HG03442 (cell line): ENCODE measurements around the gene HPSE2.
A peak's percentile ranks its signal among the peaks of the same experiment; 100 is the strongest.

Experiments
- ATAC-seq: cut with Tn5 transposase; IDR thresholded peaks from one replicate; pipeline ENCODE4 v1.9.1; 2021; ENCODE audit warnings: mild to moderate bottlenecking, moderate library complexity; ENCODE audit not compliant: unreplicated experiment

Gene HPSE2

GRCh38 chr10:98446151-98446660 is 789.4 kb downstream of the HPSE2 start:
- peak; percentile 3 for ATAC-seq

DNA sequence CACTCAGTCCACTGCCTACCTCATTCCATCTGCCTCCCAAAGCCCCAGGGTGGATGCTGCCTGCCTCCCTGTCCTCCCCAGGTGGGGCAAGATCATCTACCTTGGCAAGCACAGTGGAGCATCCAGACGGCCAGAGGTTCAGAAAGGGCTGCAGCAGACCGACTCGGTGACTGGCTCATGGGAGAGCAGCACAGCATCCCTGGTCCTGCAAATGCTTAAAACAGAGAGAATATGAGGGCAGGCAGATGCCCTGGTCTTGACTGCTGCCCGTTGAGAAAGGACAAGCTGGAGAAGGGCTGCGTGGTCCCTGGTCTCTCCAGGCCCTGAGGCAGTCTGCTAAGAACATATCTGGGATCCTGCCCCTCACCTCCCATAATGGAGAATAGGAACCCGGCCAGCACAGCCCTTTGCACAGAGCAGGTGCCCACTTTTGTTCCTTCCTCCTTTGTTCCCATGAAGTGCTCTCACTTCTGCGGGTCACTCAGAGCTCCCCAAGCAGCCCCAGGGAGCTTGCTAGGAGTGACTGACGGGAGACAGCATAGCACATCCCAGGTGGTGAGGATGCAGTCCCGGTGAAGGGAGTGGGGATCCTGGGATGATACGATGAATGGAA is 790.3 kb downstream of the HPSE2 start:
- ATAC-seq = no peak

DNA sequence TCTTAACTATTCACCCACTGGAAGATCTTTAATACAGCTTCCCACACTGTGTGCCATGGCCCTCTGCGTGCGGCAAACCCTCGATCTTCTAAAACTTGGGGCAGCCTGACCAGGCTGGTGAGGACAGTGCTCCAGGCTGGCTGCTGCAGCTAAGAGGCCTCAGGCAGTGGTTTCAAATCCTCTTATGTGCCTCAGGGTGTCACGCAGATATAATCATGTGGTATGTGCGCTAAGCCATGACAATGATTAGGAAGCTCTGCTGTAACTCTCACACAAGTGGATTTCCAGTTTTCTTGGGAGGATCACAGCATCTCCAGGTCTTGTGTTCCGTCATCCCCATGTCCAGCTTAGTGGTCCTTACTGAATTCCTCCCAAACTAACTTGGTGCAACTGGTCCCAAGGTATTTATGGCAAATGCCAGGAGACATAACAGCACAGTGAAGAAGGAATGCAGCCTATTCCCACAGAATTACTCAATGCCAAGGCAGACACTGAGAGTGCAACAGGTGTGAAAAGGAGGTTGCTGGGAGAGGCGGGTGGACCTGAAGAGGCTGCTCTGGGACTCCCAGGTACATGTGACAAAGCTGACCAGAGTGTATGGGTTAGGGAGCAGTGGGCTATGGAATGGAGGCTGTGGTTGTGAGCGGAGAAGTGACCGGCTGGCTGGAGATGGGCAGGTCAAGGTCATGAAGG is 791.2 kb downstream of the HPSE2 start:
- no peak for ATAC-seq

DNA sequence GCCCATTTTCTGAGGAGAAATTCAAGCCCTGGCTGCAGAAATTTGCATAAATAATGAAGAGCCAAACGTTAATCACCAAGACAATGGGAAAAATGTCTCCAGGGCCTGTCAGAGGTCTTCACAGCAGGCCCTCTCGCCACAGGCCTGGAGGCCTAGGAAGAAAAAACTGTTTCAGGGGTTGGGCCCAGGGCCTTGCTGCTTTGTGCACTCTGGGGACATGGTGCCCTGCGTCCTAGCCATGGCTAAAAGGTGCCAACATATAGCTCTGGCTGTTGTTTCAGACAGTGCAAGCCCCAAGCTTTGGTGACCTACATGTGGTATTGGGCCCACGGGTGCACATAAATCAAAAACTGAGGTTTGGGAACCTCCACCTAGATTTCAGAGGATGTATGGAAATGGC is 796.9 kb downstream of the HPSE2 start:
- no peak for ATAC-seq

DNA sequence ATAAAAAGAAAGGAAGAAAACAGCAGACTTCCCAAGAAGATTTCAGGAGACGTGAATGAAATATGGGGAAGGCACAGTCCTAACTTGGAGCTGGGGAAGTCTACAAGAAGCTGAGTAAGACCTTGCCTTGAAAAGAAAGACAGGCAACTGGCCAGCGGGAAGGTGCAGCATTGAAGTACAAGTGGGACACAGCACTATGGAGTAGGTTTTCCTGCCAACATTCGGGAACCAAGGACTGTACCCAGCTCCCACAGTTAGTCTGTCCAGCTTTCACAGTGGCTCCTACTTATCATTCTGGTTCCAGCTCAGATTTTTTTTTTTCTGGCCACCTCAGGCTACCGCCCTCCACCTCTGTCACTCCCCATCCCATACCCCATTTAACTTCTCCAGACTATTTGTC is 798.9 kb downstream of the HPSE2 start:
- no peak for ATAC-seq

DNA sequence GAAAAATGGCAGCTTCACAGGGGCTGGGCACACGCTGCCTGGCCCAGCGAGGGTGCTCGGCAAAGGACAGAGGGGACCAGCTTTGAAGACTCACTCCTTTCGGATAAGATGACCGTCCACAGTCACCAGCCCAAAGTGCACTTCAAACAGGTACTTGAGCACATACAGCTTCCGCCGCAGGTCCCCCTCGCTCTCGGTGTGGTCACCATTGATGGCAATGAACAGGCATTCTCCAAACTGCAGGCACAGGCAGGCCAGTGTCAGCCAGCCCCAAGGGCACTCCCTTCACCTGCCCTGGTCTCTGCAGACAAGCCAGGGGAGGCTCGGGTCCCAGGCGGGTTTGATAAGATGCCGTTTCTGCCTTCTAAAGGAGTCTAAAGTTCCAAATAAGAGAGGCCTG is 800.5 kb downstream of the HPSE2 start:
- no peak for ATAC-seq

DNA sequence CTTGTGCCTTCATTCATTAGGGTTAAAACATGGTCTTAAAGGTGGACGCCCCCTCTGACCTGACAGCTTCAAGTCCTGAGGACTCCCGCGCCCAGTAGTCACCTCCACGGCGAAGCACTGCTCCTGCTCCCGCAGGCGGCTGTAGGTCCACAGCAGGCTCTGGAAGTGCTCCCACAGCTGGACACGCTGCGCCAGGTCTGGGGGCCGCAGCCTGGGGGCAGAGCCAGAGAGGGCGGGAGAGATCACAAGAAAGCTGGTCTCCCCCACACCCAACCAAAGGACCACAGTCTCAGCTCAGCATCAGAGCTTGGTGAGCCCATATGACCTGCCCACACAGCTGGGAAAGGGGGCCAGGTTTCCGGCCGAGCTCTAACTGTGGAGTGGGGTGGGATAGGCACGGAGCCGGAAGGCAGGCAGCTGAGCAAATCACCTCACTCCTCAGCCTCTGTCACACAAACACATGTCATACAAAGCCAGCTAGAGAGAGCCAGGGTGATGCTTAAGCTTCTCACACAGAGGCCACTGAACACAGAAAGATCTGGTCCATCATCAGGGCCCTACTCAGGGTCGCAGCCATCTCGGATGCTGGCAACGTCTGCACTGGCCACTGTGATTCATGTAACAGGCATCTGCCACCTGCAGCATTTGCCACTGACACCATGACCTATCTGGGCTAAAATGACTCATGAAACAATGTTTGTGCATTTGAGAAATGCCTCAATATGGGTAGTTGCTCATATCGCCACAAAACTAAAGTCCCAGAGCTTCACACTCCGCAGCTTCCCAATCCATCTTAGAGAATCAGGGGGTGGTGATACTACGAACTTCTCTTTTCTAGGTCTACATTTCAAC is 801.5 kb downstream of the HPSE2 start:
- no peak for ATAC-seq

DNA sequence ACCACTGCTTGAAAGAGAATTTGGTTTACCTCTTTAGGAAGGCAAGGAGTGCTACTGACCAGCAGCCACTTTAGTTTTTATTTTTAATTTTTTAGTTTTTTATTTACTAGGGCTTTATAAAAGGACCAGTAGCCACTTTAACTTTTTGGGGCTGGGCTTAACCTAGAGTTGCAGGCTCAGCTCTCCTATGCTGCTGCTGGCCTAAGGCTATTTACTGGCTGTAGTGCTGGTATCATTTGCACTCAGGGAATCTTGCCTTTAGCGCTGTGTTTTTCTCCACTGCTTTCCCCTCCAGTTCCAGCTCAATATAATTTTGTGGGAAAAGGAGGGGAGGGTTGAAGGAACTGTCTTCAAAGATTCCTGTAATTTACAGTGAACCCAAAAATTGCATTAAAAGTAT is 802.3 kb downstream of the HPSE2 start:
- ATAC-seq = no peak

DNA sequence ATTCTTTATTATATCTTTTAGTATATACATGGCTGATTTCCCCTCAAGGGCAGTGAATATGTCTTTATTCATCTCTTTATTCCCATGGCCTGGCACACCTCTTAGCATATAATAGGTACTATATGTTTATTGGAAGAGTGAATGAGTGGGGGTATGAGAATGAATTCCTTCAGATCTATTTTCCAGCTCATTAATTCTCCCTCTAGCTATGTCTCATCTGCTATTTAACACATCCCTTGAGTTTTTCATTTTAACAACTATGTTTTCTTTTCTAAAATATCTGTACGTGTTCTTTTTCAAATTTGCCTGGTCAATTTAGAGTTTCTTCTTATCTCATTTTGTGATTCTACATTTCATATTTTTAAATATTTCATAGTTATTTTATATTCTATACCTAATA is 803.3 kb downstream of the HPSE2 start:
- no peak for ATAC-seq

DNA sequence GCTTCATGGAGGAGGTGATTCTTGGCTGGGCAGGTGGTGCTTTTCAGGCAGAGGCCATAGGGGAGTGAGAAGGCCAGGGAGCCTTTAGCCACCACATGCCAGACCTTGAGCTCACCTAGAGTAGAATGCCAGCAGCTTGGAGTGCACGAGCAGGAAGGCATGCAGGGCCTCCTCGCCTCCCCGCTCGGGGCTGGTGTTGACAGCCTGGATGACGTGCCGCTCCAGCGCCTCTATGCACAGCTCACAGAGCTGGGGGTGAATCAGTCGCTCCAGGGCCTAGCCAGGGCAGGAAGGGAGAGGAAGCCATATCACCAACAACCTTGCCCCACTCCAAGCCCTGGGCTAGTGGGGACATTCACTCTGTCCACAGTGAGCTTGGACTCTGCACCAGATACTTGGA is 804.6 kb downstream of the HPSE2 start:
- no peak for ATAC-seq

DNA sequence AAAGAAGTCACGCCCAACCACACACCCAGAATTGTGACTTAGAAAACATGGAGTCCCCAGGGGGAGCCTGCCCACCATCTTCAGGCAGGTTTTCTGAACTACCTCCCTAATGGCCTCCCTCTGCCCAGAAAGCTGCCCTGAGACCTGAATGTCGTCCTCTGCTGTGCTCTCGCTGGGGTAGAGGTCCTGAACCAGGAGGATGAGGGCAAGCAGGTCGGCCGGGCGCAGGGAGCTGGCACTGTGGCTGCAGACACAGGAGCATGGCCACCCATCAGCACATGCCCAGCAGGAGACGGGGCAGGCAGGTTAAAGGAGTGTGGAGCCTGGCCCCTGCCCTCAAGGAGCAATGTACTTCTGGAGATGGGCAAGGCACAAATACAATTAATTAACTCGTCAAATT is 805.2 kb downstream of the HPSE2 start:
- ATAC-seq = no peak

DNA sequence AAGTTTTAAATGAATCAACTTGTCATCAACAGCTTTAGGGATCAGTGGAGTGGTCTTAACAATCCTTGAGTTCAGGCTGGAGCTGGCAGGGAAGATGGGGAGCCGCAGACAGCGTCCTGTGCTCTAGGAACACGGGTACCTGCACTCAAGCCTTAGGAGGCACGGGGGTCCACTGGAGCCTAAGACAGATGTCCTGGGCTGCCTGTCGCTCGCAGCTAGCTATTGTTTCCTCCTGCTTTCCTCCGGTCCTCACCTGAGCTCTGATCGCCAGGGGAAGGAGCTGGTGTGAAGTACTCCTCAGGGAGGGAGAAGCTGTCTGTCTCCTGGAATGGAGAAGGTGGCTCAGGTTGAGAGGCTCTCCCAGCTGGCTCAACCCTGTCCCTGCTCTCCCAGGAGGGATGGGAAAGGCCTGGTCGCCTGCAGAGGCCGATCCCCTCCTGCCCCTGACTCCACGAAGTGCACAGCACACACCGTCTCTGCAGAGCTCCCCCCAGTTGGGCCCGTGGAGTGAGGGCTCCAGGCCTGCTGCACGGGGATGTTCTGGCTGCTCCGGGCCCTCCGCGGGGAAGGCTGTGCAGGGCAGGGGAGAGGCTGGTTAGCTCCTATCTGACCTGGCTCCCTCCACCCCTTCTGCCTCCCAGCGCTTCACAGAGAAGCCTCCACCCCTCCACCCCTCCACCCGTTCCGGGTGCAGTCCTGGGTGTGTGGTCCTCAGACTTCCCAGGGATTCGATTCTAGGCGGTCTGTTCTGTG is 806.2 kb downstream of the HPSE2 start:
- ATAC-seq = no peak

DNA sequence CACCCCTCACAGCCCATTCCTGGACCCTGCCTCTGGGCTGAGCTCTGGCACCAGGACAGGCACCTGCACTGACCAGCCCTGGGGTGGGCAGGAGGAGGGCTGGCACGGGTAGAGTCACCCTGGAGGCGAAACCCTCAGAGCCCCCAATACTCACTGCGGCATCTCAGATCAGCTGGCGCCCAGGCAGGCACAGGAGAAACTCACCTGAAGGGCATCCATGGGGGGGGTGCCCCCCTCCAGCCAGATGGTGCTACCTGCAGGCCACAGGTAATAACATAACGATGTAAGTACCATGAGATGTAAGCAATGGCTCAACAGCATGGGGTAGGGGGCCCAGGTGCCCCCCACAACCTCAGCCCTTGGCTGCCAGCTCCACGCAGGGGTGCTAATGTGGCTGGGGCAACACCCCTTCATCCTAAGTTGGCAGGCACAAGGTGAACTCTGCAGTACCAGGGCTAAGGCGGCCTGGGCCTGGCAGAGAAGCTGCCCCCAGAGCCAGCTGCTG is 808.6 kb downstream of the HPSE2 start:
- ATAC-seq = no peak

- no peak for ATAC-seq
Observed at GRCh38 chr10:98425511-98426352, 809.9 kb downstream of the HPSE2 start.

GRCh38 chr10:98424295-98425254 is 811.1 kb downstream of the HPSE2 start:
- no peak for ATAC-seq

GRCh38 chr10:98423691-98424120 is 811.9 kb downstream of the HPSE2 start:
- no peak for ATAC-seq

GRCh38 chr10:98422182-98422581 is 813.5 kb downstream of the HPSE2 start:
- ATAC-seq = no peak

DNA sequence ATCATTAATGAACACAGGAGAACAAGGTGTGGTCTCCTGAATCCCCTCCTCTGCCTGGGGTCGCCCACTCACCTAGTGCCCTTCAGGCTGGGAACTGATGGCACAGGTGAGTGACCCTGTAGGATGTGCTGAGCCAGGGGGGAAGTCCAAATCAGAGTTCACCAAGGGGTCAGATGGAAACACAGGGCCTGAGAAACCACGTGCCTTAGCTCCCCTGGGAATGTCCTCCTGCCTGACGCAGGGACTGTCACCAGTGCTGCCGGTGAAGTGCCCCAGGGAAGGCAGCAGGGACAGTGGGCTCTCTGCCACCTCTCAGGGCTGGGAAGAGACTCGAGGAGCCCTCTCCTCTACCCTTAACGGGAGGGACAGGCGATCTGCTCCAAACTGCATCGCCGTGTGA is 814.9 kb downstream of the HPSE2 start:
- ATAC-seq = no peak
